ENCODE data around the gene CD2. TPM values are rescaled to one million over a fixed set of nuclear protein-coding genes. Genes with fewer than 3 reads are reported as not detected.

The CD2 gene
- total RNA-seq, 1 donor from 2014 or later = not detected

DNA sequence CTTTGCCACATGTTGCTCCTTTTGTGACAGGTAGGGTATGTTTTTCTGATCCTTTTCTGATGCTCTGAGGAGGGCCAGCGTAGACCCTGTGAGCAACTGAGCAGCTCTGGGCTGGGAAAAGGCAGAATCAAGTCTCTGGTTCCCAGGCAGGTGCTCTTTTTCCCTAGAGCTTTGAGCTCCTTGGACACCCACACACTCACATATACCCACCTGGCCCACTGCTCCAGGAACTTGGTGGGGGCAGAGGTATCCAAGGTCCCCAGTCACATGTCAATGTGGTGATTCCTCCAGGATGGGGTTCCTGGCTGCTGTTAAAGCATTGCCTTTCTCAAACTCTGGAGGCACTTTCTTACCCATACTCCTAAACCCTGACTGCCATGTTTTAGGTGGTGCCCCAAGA, 5.4 kb downstream of the CD2 start:
- no peaks in the 10 kb centered on the region for H3K36me3 ChIP-seq (ENCODE audit: control insufficient read depth, insufficient read depth, low read length)
- no peak for FAIRE-seq
- H3K4me3 ChIP-seq (ENCODE audit: low read depth, low read length) = no peak overlapping the region

GRCh38 chr1:116760487-116760886, 6.3 kb downstream of the CD2 start:
- TF ChIP-seq CTCF (IDR thresholded peaks at IDR 0.05; ENCODE audit: insufficient read depth, low read length, severe bottlenecking) = no peak

More for the DNA sequence above, 5.4 kb downstream of the CD2 start:
- TF ChIP-seq CTCF (IDR thresholded peaks at IDR 0.05; ENCODE audit: insufficient read depth, low read length, severe bottlenecking) = no peak
- DNase-seq (ENCODE audit: low read depth) = no peak
- no peaks in the 10 kb centered on the region for H3K27me3 ChIP-seq (ENCODE audit: control insufficient read depth, insufficient read depth, low read length)

GRCh38 chr1:116760996-116761665, 6.9 kb downstream of the CD2 start:
- no peak for FAIRE-seq
- TF ChIP-seq CTCF (IDR thresholded peaks at IDR 0.05; ENCODE audit: insufficient read depth, low read length, severe bottlenecking) = no peak
- Histone ChIP-seq H3K36me3 (ENCODE audit: control insufficient read depth, insufficient read depth, low read length) (no peaks in the 10 kb centered on the region), H3K4me3 (ENCODE audit: low read depth, low read length) (no peak overlapping the region), H3K27me3 (ENCODE audit: control insufficient read depth, insufficient read depth, low read length) (no peaks in the 10 kb centered on the region)
- no peak for DNase-seq (ENCODE audit: low read depth)

More at GRCh38 chr1:116760487-116760886, 6.3 kb downstream of the CD2 start:
- no peaks in the 10 kb centered on the region for H3K36me3 ChIP-seq (ENCODE audit: control insufficient read depth, insufficient read depth, low read length)
- FAIRE-seq = no peak
- H3K27me3 ChIP-seq (ENCODE audit: control insufficient read depth, insufficient read depth, low read length) = no peaks in the 10 kb centered on the region
- H3K4me3 ChIP-seq (ENCODE audit: low read depth, low read length) = no peak overlapping the region
- no peak for DNase-seq (ENCODE audit: low read depth)

- no peak overlapping the region for H3K4me3 ChIP-seq (ENCODE audit: low read depth, low read length)
- no peak for FAIRE-seq
- H3K27me3 ChIP-seq (ENCODE audit: control insufficient read depth, insufficient read depth, low read length) = no peaks in the 10 kb centered on the region
- no peaks in the 10 kb centered on the region for H3K36me3 ChIP-seq (ENCODE audit: control insufficient read depth, insufficient read depth, low read length)
- DNase-seq (ENCODE audit: low read depth) = no peak
- TF ChIP-seq CTCF (IDR thresholded peaks at IDR 0.05; ENCODE audit: insufficient read depth, low read length, severe bottlenecking) = no peak
Observed at GRCh38 chr1:116762281-116762680, 8.1 kb downstream of the CD2 start.

DNA sequence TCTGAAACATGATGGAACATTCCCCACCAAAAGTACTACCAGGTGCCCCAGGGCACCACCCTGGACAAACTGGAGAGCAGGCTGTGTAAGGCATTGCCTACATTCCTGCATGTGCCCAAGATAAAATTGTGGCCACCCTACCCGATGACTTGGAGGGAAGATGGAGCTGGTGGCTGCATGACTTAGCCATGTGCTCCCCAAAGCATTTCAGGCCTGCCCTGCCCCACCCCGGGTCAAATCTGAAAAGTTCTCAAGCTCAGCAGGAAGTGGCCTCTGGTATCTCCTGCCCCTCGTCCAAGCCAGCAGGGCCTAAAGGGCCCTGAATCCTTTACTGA, 8.5 kb downstream of the CD2 start:
- no peak for DNase-seq (ENCODE audit: low read depth)
- no peaks in the 10 kb centered on the region for H3K36me3 ChIP-seq (ENCODE audit: control insufficient read depth, insufficient read depth, low read length)
- H3K27me3 ChIP-seq (ENCODE audit: control insufficient read depth, insufficient read depth, low read length) = no peaks in the 10 kb centered on the region
- no peak for TF ChIP-seq CTCF (IDR thresholded peaks at IDR 0.05; ENCODE audit: insufficient read depth, low read length, severe bottlenecking)
- no peak overlapping the region for H3K4me3 ChIP-seq (ENCODE audit: low read depth, low read length)
- FAIRE-seq = no peak

Data from bronchial epithelial cell (primary cell).